Cardiac fibroblast (primary cell): ENCODE measurements around the gene MGMT.
A peak's percentile ranks its signal among the peaks of the same experiment; 100 is the strongest.

Source experiments
- DNase-seq, 2 donors: peaks; one replicate each; pipeline versions ENCODE4 v3.0.0 to v3.0.0-alpha.2; 2010; ENCODE audit warnings: low read depth in 2 of 2
- H3K4me3 ChIP-seq, 2 donors: replicated peaks in 1 of 2; 1 replicate in 1 of 2; 2 replicates in 1 of 2; pipeline ENCODE4 v1.5.1; 2011; ENCODE audit warnings: low read depth in 2 of 2, low read length in 2 of 2, mild to moderate bottlenecking in 2 of 2, moderate library complexity in 1 of 2
- CTCF ChIP-seq: IDR thresholded peaks from one replicate; pipeline ENCODE4 v1.5.1; 2011; ENCODE audit warnings: low read depth, mild to moderate bottlenecking, low read length, inconsistent platforms

The MGMT gene

GRCh38 chr10:129706523-129706922, 239.5 kb downstream of the MGMT start:
- no peak overlapping the region for H3K4me3 ChIP-seq
- no peak for DNase-seq
- TF ChIP-seq CTCF, result no peak

- no peak overlapping the region for H3K4me3 ChIP-seq
- DNase-seq, result peak; percentile 57 to 74
- no peak for TF ChIP-seq CTCF
Observed at GRCh38 chr10:129707406-129708388, 240.7 kb downstream of the MGMT start.

- TF ChIP-seq CTCF, result no peak
- no peak for DNase-seq
- H3K4me3 ChIP-seq, result no peak overlapping the region
Observed at GRCh38 chr10:129709101-129709500, 242.1 kb downstream of the MGMT start.

- H3K4me3 ChIP-seq, result no peak overlapping the region
- no peak for DNase-seq
- TF ChIP-seq CTCF, result no peak
Observed at GRCh38 chr10:129709627-129710509, 242.8 kb downstream of the MGMT start.

GRCh38 chr10:129710510-129710847, 243.4 kb downstream of the MGMT start:
- H3K4me3 ChIP-seq, result no peak overlapping the region
- TF ChIP-seq CTCF, result no peak
- no peak for DNase-seq

GRCh38 chr10:129711291-129711690, 244.2 kb downstream of the MGMT start:
- H3K4me3 ChIP-seq, result no peak overlapping the region
- no peak for DNase-seq
- no peak for TF ChIP-seq CTCF
